ENCODE measurements around the gene ITGB6. TPM values are rescaled to one million over a fixed set of nuclear protein-coding genes. Genes with fewer than 3 reads are reported as not detected.

ITGB6 gene
- total and polyA plus RNA-seq, 3 donors from 2014 or later, result 0.12 to 0.79 (median 0.18) TPM

- no peaks in the 10 kb centered on the region for H3K9me3 ChIP-seq
- no peaks in the 10 kb centered on the region for H3K4me1 ChIP-seq
- TF ChIP-seq POLR2A (IDR thresholded peaks at IDR 0.05), result no peak
- TF ChIP-seq, protein P1, sequence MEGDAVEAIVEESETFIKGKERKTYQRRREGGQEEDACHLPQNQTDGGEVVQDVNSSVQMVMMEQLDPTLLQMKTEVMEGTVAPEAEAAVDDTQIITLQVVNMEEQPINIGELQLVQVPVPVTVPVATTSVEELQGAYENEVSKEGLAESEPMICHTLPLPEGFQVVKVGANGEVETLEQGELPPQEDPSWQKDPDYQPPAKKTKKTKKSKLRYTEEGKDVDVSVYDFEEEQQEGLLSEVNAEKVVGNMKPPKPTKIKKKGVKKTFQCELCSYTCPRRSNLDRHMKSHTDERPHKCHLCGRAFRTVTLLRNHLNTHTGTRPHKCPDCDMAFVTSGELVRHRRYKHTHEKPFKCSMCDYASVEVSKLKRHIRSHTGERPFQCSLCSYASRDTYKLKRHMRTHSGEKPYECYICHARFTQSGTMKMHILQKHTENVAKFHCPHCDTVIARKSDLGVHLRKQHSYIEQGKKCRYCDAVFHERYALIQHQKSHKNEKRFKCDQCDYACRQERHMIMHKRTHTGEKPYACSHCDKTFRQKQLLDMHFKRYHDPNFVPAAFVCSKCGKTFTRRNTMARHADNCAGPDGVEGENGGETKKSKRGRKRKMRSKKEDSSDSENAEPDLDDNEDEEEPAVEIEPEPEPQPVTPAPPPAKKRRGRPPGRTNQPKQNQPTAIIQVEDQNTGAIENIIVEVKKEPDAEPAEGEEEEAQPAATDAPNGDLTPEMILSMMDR (IDR thresholded peaks at IDR 0.05), result no peak
- H3K4me3 ChIP-seq, result no peak overlapping the region
- intact Hi-C loops (cut with DNase I; ENCODE audit: low total_unique reads), result no loop called here
- no peak overlapping the region for H3K27ac ChIP-seq
- H3K27me3 ChIP-seq, result no peaks in the 10 kb centered on the region
- no peaks in the 10 kb centered on the region for H3K36me3 ChIP-seq (ENCODE audit: low read depth, missing control alignments)
- DNase-seq, result no peak
- 86% methylated on average over 4 of the region's 4 CpGs for WGBS, 2 donors
Observed at GRCh38 chr2:160077912-160078810, 121.9 kb downstream of the ITGB6 start.

- no peak for DNase-seq
- Histone ChIP-seq H3K4me1 (no peaks in the 10 kb centered on the region), H3K27me3 (no peaks in the 10 kb centered on the region), H3K9me3 (no peaks in the 10 kb centered on the region), H3K27ac (no peak overlapping the region), H3K4me3 (no peak overlapping the region), H3K36me3 (ENCODE audit: low read depth, missing control alignments) (no peaks in the 10 kb centered on the region)
- 71 to 74% methylated on average over 4 of the region's 4 CpGs for WGBS, 2 donors
- intact Hi-C loops (cut with DNase I; ENCODE audit: low total_unique reads), result no loop called here
- no peak for TF ChIP-seq POLR2A (IDR thresholded peaks at IDR 0.05)
- TF ChIP-seq, protein P1 (IDR thresholded peaks at IDR 0.05), result no peak
Observed at GRCh38 chr2:160076914-160077313, 123.2 kb downstream of the ITGB6 start.

DNA sequence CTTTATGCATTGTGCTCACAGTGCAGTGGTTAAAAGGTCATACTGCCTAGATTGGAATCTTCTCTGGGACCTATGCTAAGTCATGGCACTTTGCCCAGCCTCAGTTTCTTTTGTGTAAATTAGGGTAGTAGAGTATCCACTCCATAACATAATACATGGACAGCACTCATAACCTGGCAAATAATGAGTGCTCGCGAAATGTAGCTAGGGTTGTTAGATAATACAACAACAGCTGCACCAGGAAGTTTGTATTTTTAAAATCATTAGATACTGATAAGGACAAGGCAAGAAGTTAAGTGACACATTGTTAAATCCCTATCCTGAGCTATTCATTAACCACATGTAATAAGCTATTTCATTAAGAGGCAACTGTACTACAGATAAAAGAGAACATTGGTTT lies 123.8 kb downstream of the ITGB6 start:
- 77 to 78% methylated on average over 2 of the region's 2 CpGs for WGBS, 2 donors
- TF ChIP-seq POLR2A (IDR thresholded peaks at IDR 0.05), result no peak
- TF ChIP-seq, protein P1 (IDR thresholded peaks at IDR 0.05), result no peak
- no peaks in the 10 kb centered on the region for H3K9me3 ChIP-seq

GRCh38 chr2:160075171-160075570 lies 124.9 kb downstream of the ITGB6 start:
- H3K4me1 ChIP-seq, result no peaks in the 10 kb centered on the region
- H3K9me3 ChIP-seq, result no peaks in the 10 kb centered on the region
- WGBS, 2 donors, result 79 to 90% methylated on average over 5 of the region's 5 CpGs
- no peak for DNase-seq
- TF ChIP-seq, protein P1 (IDR thresholded peaks at IDR 0.05), result no peak
- TF ChIP-seq POLR2A (IDR thresholded peaks at IDR 0.05), result no peak
- intact Hi-C loops (cut with DNase I; ENCODE audit: low total_unique reads), result no loop called here
- no peaks in the 10 kb centered on the region for H3K27me3 ChIP-seq
- H3K4me3 ChIP-seq, result no peak overlapping the region
- H3K27ac ChIP-seq, result no peak overlapping the region
- H3K36me3 ChIP-seq (ENCODE audit: low read depth, missing control alignments), result no peaks in the 10 kb centered on the region

More for the DNA sequence above, 123.8 kb downstream of the ITGB6 start:
- Histone ChIP-seq H3K36me3 (ENCODE audit: low read depth, missing control alignments) (no peaks in the 10 kb centered on the region), H3K4me3 (no peak overlapping the region), H3K4me1 (no peaks in the 10 kb centered on the region), H3K27ac (no peak overlapping the region), H3K27me3 (no peaks in the 10 kb centered on the region)
- DNase-seq, result no peak
- intact Hi-C loops (cut with DNase I; ENCODE audit: low total_unique reads), result no loop called here

All from testis (tissue), 3 donors.